Heart right ventricle (tissue), 16 donors: ENCODE measurements around the gene NACA. TPM values are rescaled to one million over a fixed set of nuclear protein-coding genes. Genes with fewer than 3 reads are reported as not detected.

Source experiments
- ATAC-seq, 8 donors: fragments of 200-7000 bp; cut with Tn5 transposase; one replicate each; pipeline ENCODE4 v1.9.1; 2020; ENCODE audit warnings: mild to moderate bottlenecking in 8 of 8, moderate library complexity in 8 of 8, moderate number of reproducible peaks in 1 of 8
- DNase-seq, 2 donors: peaks; one replicate each; pipeline ENCODE4 v3.0.0-alpha.2; 2020
- H3K27ac ChIP-seq, 10 donors: fragments of 200-600 bp; sonication (generic) in 2 of 10; one replicate each; pipeline versions ENCODE4 v1.5.0 to v1.8.0; 2020 to 2022; ENCODE audit warnings: mild to moderate bottlenecking in 3 of 10
- H3K27me3 ChIP-seq, 7 donors: fragments of 200-600 bp; one replicate each; pipeline ENCODE4 v1.8.0; 2021 to 2022; ENCODE audit warnings: mild to moderate bottlenecking in 2 of 7
- H3K36me3 ChIP-seq, 9 donors: fragments of 200-600 bp; sonication (generic) in 1 of 9; one replicate each; pipeline versions ENCODE4 v1.5.0 to v1.8.0; 2020 to 2022; ENCODE audit warnings: mild to moderate bottlenecking in 2 of 9
- H3K4me1 ChIP-seq, 9 donors: fragments of 200-600 bp; sonication (generic) in 1 of 9; one replicate each; pipeline versions ENCODE4 v1.5.0 to v1.8.0; 2020 to 2022; ENCODE audit warnings: mild to moderate bottlenecking in 4 of 9
- H3K4me3 ChIP-seq, 10 donors: fragments of 200-600 bp; sonication (generic) in 2 of 10; one replicate each; pipeline versions ENCODE4 v1.5.0 to v1.8.0; 2020 to 2022; ENCODE audit warnings: mild to moderate bottlenecking in 7 of 10, moderate library complexity in 2 of 10
- H3K9me3 ChIP-seq, 11 donors: fragments of 200-600 bp in 10 of 11; sonication (generic) in 2 of 11; one replicate each; pipeline versions ENCODE4 v1.5.0 to v1.8.0; 2013 to 2022; ENCODE audit warnings: mild to moderate bottlenecking in 2 of 11, control low read depth in 1 of 11, moderate library complexity in 1 of 11
- WGBS, 2 donors: extraction: QIAGEN DNeasy Blood & Tissue Kit; methylation state at CpG; one replicate each; pipeline ENCODE4 v1.1.7; 2013; ENCODE audit warnings: inconsistent platforms in 1 of 2; 5-methylcytosine and 5-hydroxymethylcytosine counted together
- intact Hi-C, 10 donors: fragments of 100-400 bp; cut with DNase I; formaldehyde crosslinking; loops; one replicate each; pipeline versions ENCODE4 v1.11.1 to v1.14.2; 2022
- polyA plus RNA-seq, 2 donors: library from polyadenylated mRNA; stranded (reverse); fragments of 200-250 nt; gene quantifications; one replicate each; pipeline ENCODE4 v1.2.3, GENCODE V29; 2013
- total RNA-seq, 10 donors: library from RNA; stranded (reverse); fragmentation: NEBNext Ultra II Directional in 3 of 10; extraction: Animal tissue kit (Norgen Biotek cat#: 25700) in 3 of 10; gene quantifications; one replicate each; pipeline versions ENCODE4 v1.2.1 to v1.2.4, GENCODE V29; 2021 to 2023
- TF ChIP-seq, protein P1 (sequence below), 9 donors: fragments of 200-600 bp; sonication (generic) in 2 of 9; IDR thresholded peaks; one replicate each; pipeline versions ENCODE4 v1.5.0 to v1.8.0; 2021 to 2022; ENCODE audit warnings: antibody characterized with exemption in 9 of 9, mild to moderate bottlenecking in 5 of 9, moderate library complexity in 1 of 9
- donor health status: Arrhythmogenic right ventricular cardiomyopathy.
- donor health status: ischemic (EF 13 %, LVEDD 7.1; RV severe dilation, severe dysfunction).
- donor health status: healthy with polysubstance abuse.
- donor health status: DM: no; HTN: yes; CAD: no.
- donor health status: DM: no; HTN: no; CAD: no.
- donor health status: ischemic (EF 25% LVEDD 6.9; RV normal size, moderate dysfunction).
- donor health status: ischemic (EF 25% LVEDD 5.7; RV mildly dilated, moderate dysfunction).
- donor health status: healthy.
- donor health status: DM: yes; HTN: yes; CAD: no.
- donor health status: Ischemic cardiomyopathy.
- donor health status: ischemic (EF 35%, LVEDD 5.7; RV mildly dilated, moderate dysfunction).
- donor health status: nonischemic (EF 11% LVEDD 7.7; RV severe dilation, severe dysfunction).
- donor health status: DM: yes; HTN: yes; CAD: no.
- donor health status: PGD.
- donor health status: ischemic (EF 29% LVEDD 5.4; RV normal size, mild dysfunction).
- donor health status: nonischemic (EF 23%, LVEDD 6.1; RV moderate dilation, normal function).

The NACA gene
- total and polyA plus RNA-seq, 12 donors = 476 to 1,249 (median 615) TPM

DNA sequence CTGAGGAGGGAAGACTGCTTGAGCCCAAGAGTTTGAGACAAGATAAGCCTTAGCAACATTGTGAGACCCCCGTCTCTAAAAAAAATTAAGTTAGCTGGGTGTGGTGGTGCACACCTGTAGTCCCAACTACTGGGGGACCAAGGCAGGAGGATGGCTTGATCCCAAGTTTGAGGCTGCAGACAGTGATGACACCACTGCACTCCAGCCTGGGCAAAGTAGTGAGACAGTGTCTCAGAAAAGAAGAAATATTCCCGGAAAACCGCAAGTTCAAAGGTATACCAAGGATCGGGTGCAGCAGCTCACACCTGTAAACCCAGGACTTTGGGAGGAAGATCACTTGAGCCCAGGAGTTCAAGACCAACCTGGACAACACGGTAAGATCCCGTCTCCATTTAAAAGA lies 42.8 kb downstream of the NACA start:
- no peak for ATAC-seq
- WGBS, 2 donors = 91 to 94% methylated on average over 6 of the region's 6 CpGs
- peak overlapping the region in 1 of 10 donors; percentile 0 for H3K27ac ChIP-seq
- no peak overlapping the region for H3K4me3 ChIP-seq
- TF ChIP-seq, protein P1, sequence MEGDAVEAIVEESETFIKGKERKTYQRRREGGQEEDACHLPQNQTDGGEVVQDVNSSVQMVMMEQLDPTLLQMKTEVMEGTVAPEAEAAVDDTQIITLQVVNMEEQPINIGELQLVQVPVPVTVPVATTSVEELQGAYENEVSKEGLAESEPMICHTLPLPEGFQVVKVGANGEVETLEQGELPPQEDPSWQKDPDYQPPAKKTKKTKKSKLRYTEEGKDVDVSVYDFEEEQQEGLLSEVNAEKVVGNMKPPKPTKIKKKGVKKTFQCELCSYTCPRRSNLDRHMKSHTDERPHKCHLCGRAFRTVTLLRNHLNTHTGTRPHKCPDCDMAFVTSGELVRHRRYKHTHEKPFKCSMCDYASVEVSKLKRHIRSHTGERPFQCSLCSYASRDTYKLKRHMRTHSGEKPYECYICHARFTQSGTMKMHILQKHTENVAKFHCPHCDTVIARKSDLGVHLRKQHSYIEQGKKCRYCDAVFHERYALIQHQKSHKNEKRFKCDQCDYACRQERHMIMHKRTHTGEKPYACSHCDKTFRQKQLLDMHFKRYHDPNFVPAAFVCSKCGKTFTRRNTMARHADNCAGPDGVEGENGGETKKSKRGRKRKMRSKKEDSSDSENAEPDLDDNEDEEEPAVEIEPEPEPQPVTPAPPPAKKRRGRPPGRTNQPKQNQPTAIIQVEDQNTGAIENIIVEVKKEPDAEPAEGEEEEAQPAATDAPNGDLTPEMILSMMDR (IDR thresholded peaks at IDR 0.05) = no peak
- intact Hi-C loops = no loop called here
- no peak for DNase-seq
- H3K27me3 ChIP-seq = no peaks in the 10 kb centered on the region
- H3K36me3 ChIP-seq = peaks cover 0 to 49% (median 0%) of the 10 kb centered on the region in 9 donors
- H3K9me3 ChIP-seq = no peaks in the 10 kb centered on the region
- H3K4me1 ChIP-seq = peaks cover 5 to 94% (median 82%) of the 10 kb centered on the region in 9 donors

DNA sequence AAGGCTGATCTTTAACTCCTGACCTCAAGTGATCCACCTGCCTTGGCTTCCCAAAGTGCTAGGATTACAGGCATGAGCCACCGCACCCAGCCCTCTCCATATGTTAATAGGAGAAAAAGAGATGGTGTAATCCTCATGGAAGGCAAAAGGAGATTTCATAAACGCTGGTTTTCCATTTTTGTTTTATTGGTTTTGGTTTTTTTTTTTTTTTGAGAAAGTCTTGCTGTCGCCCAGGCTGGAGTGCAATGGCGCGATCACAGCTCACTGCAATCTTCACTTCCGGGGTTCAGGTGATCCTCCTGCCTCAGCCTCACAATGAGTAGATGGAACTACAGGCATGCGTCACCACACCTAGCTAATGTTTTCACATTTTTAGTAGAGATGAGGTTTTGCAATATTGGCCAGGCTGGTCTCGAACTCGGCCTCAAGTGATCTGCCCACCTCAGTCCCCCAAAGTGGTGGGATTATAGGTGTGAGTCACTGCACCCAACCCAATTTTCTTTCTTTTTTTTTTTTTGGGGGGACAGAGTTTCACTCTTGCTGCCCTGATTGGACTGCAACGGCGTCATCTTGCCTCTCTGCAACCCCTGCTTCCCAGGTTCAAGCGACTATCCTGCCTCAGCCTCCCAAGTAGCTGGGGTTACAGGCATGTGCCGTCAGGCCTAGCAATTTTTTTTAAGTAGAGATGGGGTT lies 45.1 kb downstream of the NACA start:
- Histone ChIP-seq H3K4me1 (peaks cover 5 to 95% (median 80%) of the 10 kb centered on the region in 9 donors), H3K9me3 (no peaks in the 10 kb centered on the region), H3K27ac (peak overlapping the region in 1 of 10 donors; percentile 7), H3K4me3 (no peak overlapping the region), H3K27me3 (no peaks in the 10 kb centered on the region), H3K36me3 (peaks cover 0 to 45% (median 0%) of the 10 kb centered on the region in 9 donors)
- no peak for ATAC-seq
- DNase-seq = no peak
- WGBS, 2 donors = 93 to 96% methylated on average over 13 of the region's 13 CpGs
- intact Hi-C loops = no loop called here
- TF ChIP-seq, protein P1 (IDR thresholded peaks at IDR 0.05) = no peak

DNA sequence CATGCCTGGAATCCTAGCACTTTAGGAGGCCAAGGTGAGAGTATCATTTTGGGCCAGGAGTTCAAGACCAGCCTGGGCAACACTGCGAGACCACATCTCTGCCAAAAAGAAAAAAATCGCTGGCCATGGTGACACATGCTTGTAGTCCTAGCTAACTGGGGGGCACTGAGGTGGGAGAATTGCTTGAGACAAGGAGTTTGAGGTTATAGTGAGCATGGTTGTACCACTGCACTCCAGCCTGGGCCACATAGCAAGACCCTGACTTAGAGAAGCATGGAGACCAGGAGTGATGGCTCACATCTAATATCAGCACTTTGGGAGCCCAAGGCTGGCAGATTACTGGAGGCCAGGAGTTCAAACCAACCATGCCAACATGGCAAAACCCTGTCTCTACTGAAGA lies 46.2 kb downstream of the NACA start:
- no peaks in the 10 kb centered on the region for H3K9me3 ChIP-seq
- H3K27ac ChIP-seq = no peak overlapping the region
- no peak for DNase-seq
- ATAC-seq = no peak
- no peaks in the 10 kb centered on the region for H3K27me3 ChIP-seq
- intact Hi-C loops = no loop called here
- H3K4me3 ChIP-seq = no peak overlapping the region
- TF ChIP-seq, protein P1 (IDR thresholded peaks at IDR 0.05) = no peak
- peaks cover 0 to 40% (median 0%) of the 10 kb centered on the region in 9 donors for H3K36me3 ChIP-seq
- WGBS, 2 donors = 91 to 92% methylated on average over 2 of the region's 2 CpGs
- peaks cover 0 to 84% (median 68%) of the 10 kb centered on the region in 9 donors for H3K4me1 ChIP-seq

- WGBS, 2 donors = 78 to 81% methylated on average over 1 of the region's 1 CpG
- no peak for DNase-seq
These were observed 47.4 kb downstream of the NACA start for GRCh38 chr12:56677680-56678079.

More at GRCh38 chr12:56677680-56678079, 47.4 kb downstream of the NACA start:
- Histone ChIP-seq H3K4me1 (peaks cover 0 to 73% (median 59%) of the 10 kb centered on the region in 9 donors), H3K9me3 (no peaks in the 10 kb centered on the region), H3K27ac (no peak overlapping the region), H3K27me3 (no peaks in the 10 kb centered on the region), H3K36me3 (peaks cover 0 to 35% (median under 1%) of the 10 kb centered on the region in 9 donors), H3K4me3 (no peak overlapping the region)
- intact Hi-C loops = no loop called here
- TF ChIP-seq, protein P1 (IDR thresholded peaks at IDR 0.05) = no peak
- no peak for ATAC-seq
